GM23338 (cell line): ENCODE data around the gene SIN3B. TPM values are rescaled to one million over a fixed set of nuclear protein-coding genes. Genes with fewer than 3 reads are reported as not detected.

ENCODE experiments used
- ATAC-seq: fragments of 200-7000 bp; cut with Tn5 transposase; 3 replicates; pipeline ENCODE4 v1.9.1; 2020
- DNase-seq: peaks from one replicate; pipeline ENCODE4 v3.0.0-alpha.2; 2015; ENCODE audit warnings: low spot score
- H2AFZ ChIP-seq: fragments of 200-600 bp; sonication (generic); 2 replicates; pipeline ENCODE4 v1.8.0; 2016; ENCODE audit warnings: antibody characterized with exemption, mild to moderate bottlenecking, moderate library complexity
- H3F3A ChIP-seq: fragments of 200-600 bp; sonication (generic); replicated peaks from 2 replicates; pipeline ENCODE4 v1.8.0; 2017; ENCODE audit warnings: antibody characterized with exemption, mixed run types, low read depth
- H3K27ac ChIP-seq: fragments of 200-600 bp; sonication (generic); 2 replicates; pipeline ENCODE4 v1.6.1; 2016; ENCODE audit warnings: low read depth
- H3K27me3 ChIP-seq: fragments of 200-600 bp; sonication (generic); 2 replicates; pipeline ENCODE4 v1.8.0; 2016; ENCODE audit warnings: mild to moderate bottlenecking, mixed run types, moderate library complexity; ENCODE audit not compliant: insufficient read depth
- H3K36me3 ChIP-seq: fragments of 200-600 bp; sonication (generic); 2 replicates; pipeline ENCODE4 v1.8.0; 2016; ENCODE audit warnings: mild to moderate bottlenecking; ENCODE audit not compliant: insufficient read depth
- H3K4me1 ChIP-seq: fragments of 200-600 bp; sonication (generic); 2 replicates; pipeline ENCODE4 v1.8.0; 2016; ENCODE audit warnings: mild to moderate bottlenecking, moderate library complexity; ENCODE audit not compliant: insufficient read depth
- H3K4me2 ChIP-seq: fragments of 200-600 bp; sonication (generic); 2 replicates; pipeline ENCODE4 v1.7.1; 2017; ENCODE audit warnings: mixed run types
- H3K4me3 ChIP-seq: fragments of 200-600 bp; sonication (generic); 2 replicates; pipeline ENCODE4 v1.6.1; 2016; ENCODE audit warnings: mixed run types
- H3K79me2 ChIP-seq: fragments of 200-600 bp; sonication (generic); replicated peaks from 2 replicates; pipeline ENCODE4 v1.8.0; 2017; ENCODE audit warnings: mild to moderate bottlenecking; ENCODE audit not compliant: insufficient read depth
- H3K9me2 ChIP-seq: fragments of 200-600 bp; sonication (generic); 2 replicates; pipeline ENCODE4 v1.8.0; 2017; ENCODE audit not compliant: insufficient read depth
- H4K20me1 ChIP-seq: fragments of 200-600 bp; sonication (generic); replicated peaks from 2 replicates; pipeline ENCODE4 v1.8.0; 2017; ENCODE audit warnings: mild to moderate bottlenecking; ENCODE audit not compliant: insufficient read depth
- H3K27ac Mint-ChIP-seq: 2 replicates; pipeline ENCODE4 v1.8.0; 2020; ENCODE audit warnings: inconsistent platforms, mild to moderate bottlenecking, moderate library complexity, mixed read lengths
- H3K27me3 Mint-ChIP-seq: 3 replicates; pipeline ENCODE4 v1.8.0; 2022; ENCODE audit warnings: low read depth, mild to moderate bottlenecking, moderate library complexity, mixed read lengths, inconsistent platforms; ENCODE audit not compliant: insufficient read depth, poor library complexity
- H3K36me3 Mint-ChIP-seq: 3 replicates; pipeline ENCODE4 v1.8.0; 2021; ENCODE audit warnings: low read depth, mild to moderate bottlenecking, inconsistent platforms, moderate library complexity, mixed read lengths
- H3K4me1 Mint-ChIP-seq: 3 replicates; pipeline ENCODE4 v1.8.0; 2020; ENCODE audit warnings: mild to moderate bottlenecking, inconsistent platforms, mixed read lengths
- H3K4me3 Mint-ChIP-seq: 3 replicates; pipeline ENCODE4 v1.8.0; 2021; ENCODE audit warnings: moderate library complexity, mild to moderate bottlenecking, inconsistent platforms, mixed read lengths
- H3K9me3 Mint-ChIP-seq: 3 replicates; pipeline ENCODE4 v1.8.0; 2020; ENCODE audit warnings: moderate library complexity, mild to moderate bottlenecking, inconsistent platforms, mixed read lengths
- CTCF ChIP-seq, 2 experiments: fragments of 200-600 bp in 1 of 2; sonication (generic) in 1 of 2; conservative IDR thresholded peaks; 2 replicates each; pipeline versions ENCODE4 v1.5.1 to v1.6.1; 2016 to 2017; ENCODE audit warnings: antibody characterized with exemption in 2 of 2, low read depth in 2 of 2, mild to moderate bottlenecking in 2 of 2, moderate library complexity in 1 of 2
- ETS1 ChIP-seq: IDR thresholded peaks from 2 replicates; pipeline ENCODE4 v1.6.1; 2016; ENCODE audit warnings: antibody characterized with exemption
- JUNB ChIP-seq: IDR thresholded peaks from one replicate; pipeline ENCODE4 v1.6.1; 2016; ENCODE audit warnings: antibody characterized with exemption; ENCODE audit not compliant: unreplicated experiment
- NANOG ChIP-seq: IDR thresholded peaks from 2 replicates; pipeline ENCODE4 v1.6.1; 2016; ENCODE audit warnings: antibody characterized with exemption, borderline replicate concordance
- POLR2AphosphoS5 ChIP-seq: IDR thresholded peaks from 2 replicates; pipeline ENCODE4 v1.6.1; 2016; ENCODE audit warnings: antibody characterized with exemption, low read depth
- REST ChIP-seq: IDR thresholded peaks from one replicate; pipeline ENCODE4 v1.6.1; 2018; ENCODE audit warnings: antibody characterized with exemption; ENCODE audit not compliant: unreplicated experiment
- STAT1 ChIP-seq: IDR thresholded peaks from one replicate; pipeline ENCODE4 v1.6.1; 2016; ENCODE audit warnings: antibody characterized with exemption; ENCODE audit not compliant: unreplicated experiment
- ZNF114 ChIP-seq: fragments of 250-450 bp; sonication (Bioruptor Pico); IDR thresholded peaks from 2 replicates; pipeline ENCODE4 v1.5.0; 2020; ENCODE audit warnings: mild to moderate bottlenecking, moderate library complexity
- ZNF331 ChIP-seq: fragments of 250-450 bp; sonication (Bioruptor Pico); IDR thresholded peaks from 2 replicates; pipeline ENCODE4 v1.5.0; 2020; ENCODE audit warnings: low read depth, mild to moderate bottlenecking, moderate library complexity
- polyA plus RNA-seq: library from polyadenylated mRNA; unstranded; fragments of >200 nt; fragmentation: Nextera tagmentation; extraction: Ambion mirVana; gene quantifications from 2 replicates; pipeline ENCODE4 v1.2.1, GENCODE V29; 2016
- total RNA-seq: library from RNA; depleted of rRNA; stranded (reverse); fragments of >200 nt; shearing (Covaris generic); gene quantifications from 2 replicates; pipeline ENCODE4 v1.2.3, GENCODE V29; 2014

The SIN3B gene
- total and polyA plus RNA-seq, 2 experiments from 2014 or later: 37.6 to 68.6 TPM

- TF ChIP-seq CTCF (conservative IDR thresholded peaks at IDR 0.05; ENCODE audit: low read depth in 2 of 2): no peak
- no peak for TF ChIP-seq REST
- TF ChIP-seq ETS1: no peak
- TF ChIP-seq ZNF331 (CRISPR knock-in tag): no peak
- no peak for TF ChIP-seq JUNB
- no peak for TF ChIP-seq POLR2AphosphoS5
- TF ChIP-seq ZNF114 (CRISPR knock-in tag): no peak
- TF ChIP-seq STAT1: no peak
- TF ChIP-seq NANOG: no peak
These were observed 57.2 kb downstream of the SIN3B start (continued) for GRCh38 chr19:16886305-16886880.

GRCh38 chr19:16887353-16888265, 58.4 kb downstream of the SIN3B start:
- ATAC-seq (no peak), DNase-seq (no peak)
- TF ChIP-seq REST: no peak
- Histone ChIP-seq H2AFZ (no peak overlapping the region), H3K27me3 (no peaks in the 10 kb centered on the region), H3K9me2 (no peaks in the 10 kb centered on the region), H4K20me1 (no peaks in the 10 kb centered on the region), H3K4me2 (no peak overlapping the region), H3K4me3 (no peak overlapping the region), H3K4me1 (no peaks in the 10 kb centered on the region; the same call in 1 of the 2 replicates), H3F3A (no peaks in the 10 kb centered on the region), H3K79me2 (no peaks in the 10 kb centered on the region), H3K36me3 (no peaks in the 10 kb centered on the region), H3K27ac (no peak overlapping the region)
- Mint-ChIP-seq H3K9me3 (peaks cover 9% of the 10 kb centered on the region), H3K4me3 (no peak overlapping the region), H3K36me3 (peaks cover 4% of the 10 kb centered on the region; the same call in 1 of the 3 replicates), H3K4me1 (peaks cover 3% of the 10 kb centered on the region; the same call in 2 of the 3 replicates), H3K27ac (no peak overlapping the region), H3K27me3 (peaks cover 7% of the 10 kb centered on the region)
